ENCODE measurements around the gene KRT25.
"Not testable (repeated sequence)": the region's sequence is repeated elsewhere in the genome, so short reads cannot be mapped to it uniquely, and the experiment has no call there.

KRT25 gene

GRCh38 chr17:40751065-40751464 is 4.1 kb downstream of the KRT25 start:
- no peak for DNase-seq

DNA sequence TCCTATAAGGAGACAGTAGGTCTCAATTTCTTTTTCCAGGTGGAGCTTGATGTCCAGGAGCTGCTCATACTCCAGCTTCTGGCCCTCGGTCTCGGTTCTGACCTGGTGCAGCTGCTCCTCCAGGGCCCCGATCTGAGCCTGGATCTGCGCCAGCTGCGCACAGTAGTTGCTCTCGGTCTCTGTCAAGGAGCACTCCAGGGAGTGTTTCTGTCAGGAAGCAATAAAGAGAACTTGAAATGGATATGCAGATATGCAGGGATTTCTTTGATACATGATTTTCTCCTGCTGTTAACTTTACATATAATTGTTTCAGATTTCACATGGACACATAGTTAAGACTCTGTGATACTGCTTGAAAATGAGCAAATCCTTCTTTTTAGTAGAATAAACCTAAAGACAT is 4.7 kb downstream of the KRT25 start:
- DNase-seq, result no peak

DNA sequence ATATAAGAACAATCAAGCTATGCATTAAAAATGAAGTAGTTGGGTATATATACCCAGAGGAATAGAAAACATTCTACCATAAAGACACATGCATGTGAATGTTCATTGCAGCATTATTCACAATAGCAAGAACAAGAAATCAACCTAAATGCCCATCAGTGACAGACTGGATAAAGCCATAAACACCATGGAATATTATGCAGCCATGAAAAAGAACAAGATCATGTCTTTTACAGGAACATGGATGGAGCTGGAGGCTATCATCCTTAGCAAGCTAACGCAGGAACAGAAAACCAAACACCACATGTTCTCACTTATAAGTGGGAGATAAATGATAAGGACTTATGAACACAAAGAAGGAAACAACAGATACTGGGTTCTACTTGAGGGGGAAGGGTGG is 6.5 kb downstream of the KRT25 start:
- DNase-seq, result not testable (repeated sequence)

DNA sequence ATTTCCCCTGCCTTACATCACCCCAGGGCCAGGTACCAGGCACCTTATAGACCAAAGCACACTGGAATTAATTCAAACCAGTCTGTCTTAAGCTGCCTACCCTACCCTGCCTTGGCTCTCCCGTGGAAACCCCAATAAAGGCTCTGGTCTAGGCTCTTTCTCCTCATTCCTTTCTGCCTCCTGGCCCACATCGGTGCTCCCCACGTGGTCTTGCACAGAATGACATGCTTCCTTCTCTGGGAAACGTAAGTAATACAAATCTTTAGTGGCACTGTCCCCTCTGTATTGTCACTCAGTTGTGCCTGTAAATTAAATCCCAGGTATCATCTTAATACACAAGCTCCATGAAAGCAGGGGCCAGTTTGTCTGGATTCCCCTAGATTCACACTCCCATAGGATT is 16.6 kb downstream of the KRT25 start:
- DNase-seq, result no peak

DNA sequence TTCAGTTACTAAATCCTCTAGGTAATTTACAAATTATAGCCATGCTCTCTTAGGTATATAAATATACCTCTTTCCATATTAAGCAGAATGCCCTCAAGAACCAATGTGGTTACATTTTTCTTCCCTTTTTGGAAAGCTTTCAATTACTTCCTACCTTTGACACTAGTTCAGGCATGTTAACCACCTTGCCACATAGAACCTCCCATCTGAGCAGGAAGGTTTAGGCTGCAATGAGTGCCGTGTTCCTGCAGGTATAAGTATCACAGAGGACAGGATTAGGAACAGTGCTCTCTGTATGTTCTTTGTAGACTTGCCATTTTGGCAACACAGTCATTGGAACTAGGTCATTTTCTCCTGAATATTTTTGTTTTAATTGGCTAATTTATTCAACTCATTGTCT is 20.1 kb downstream of the KRT25 start:
- no peak for DNase-seq

DNA sequence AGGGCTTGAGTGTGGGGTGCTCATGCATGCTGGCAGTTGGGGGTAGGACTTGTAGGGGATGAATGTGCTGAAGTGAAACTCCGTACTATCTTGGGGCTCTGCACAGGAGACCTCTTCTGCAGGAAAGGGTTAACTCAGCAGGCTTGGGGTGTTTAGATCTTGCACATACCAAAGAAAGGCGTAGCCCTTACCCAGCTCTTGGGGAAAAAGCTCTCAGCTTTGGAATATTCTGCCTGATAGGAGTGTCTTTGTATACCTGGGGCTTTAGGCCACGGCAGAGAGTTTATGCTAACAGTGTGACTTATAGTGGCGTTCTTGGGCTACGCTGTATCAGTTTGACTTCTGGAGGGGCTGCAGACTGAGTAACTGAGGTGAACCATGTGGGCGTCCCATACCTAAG is 21.1 kb downstream of the KRT25 start:
- DNase-seq, result no peak

DNA sequence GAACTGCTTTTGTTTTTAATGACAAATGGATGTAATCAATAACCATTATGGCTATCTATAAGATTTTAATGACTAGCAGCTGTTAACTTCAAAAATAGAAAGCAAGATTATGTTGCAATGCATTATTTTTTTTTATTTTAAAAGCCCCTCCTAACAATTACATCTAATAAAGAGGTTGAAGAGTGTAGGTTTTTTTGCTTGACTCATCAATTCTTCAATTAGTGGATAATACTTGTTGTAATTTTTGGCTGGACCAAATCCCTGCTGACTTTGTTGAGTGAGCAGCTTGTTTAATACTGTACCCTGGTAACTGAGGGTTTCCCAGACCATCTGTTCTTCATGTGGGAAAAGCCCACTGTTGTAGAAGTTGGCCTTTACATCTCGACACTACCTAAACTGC is 24.2 kb downstream of the KRT25 start:
- no peak for DNase-seq

GRCh38 chr17:40727447-40728231 is 27.5 kb downstream of the KRT25 start:
- DNase-seq, result no peak

GRCh38 chr17:40726919-40727318 is 28.2 kb downstream of the KRT25 start:
- DNase-seq, result no peak

- DNase-seq, result no peak
Measured at GRCh38 chr17:40724656-40725055, 30.5 kb downstream of the KRT25 start.

GRCh38 chr17:40722241-40722640 is 32.9 kb downstream of the KRT25 start:
- DNase-seq, result no peak

DNA sequence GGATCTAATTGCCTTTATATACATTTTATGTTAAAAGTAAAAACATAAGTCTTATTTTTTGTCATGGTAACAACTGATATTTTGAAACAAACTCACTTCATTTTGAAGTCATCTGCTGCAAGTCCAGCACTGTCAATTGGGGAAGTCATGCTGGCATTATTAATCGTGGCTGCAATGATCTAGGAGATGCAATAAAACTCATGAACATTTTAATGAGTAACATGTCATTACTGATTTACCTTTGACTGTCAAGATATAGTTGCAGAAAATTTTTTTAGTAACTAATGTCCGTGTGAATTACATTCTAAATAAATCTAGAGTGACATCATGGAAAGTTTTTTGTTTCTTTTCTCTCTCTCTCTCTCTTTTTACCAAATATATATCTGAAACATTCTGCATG is 34.2 kb downstream of the KRT25 start:
- DNase-seq, result no peak

GRCh38 chr17:40718930-40719329 is 36.2 kb downstream of the KRT25 start:
- DNase-seq, result no peak

DNA sequence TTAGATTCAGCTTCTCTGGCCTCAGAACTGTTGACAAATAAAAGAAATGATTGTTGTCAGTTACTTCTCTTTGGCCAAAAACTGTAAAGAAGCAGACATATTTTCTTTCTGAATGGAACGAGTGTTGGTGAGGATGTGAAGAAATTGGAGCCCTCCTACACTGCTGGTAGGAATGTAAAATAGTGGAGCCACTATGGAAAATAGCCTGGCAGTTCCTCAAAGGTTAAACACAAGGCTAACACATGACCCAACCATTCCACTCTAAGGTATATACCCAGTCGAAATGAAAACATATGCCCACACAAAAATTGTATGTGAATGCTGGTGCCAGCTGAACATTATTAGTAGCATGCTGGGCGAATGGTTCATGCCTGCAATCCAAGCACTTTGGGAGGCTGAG is 37.4 kb downstream of the KRT25 start:
- DNase-seq, result no peak

DNA sequence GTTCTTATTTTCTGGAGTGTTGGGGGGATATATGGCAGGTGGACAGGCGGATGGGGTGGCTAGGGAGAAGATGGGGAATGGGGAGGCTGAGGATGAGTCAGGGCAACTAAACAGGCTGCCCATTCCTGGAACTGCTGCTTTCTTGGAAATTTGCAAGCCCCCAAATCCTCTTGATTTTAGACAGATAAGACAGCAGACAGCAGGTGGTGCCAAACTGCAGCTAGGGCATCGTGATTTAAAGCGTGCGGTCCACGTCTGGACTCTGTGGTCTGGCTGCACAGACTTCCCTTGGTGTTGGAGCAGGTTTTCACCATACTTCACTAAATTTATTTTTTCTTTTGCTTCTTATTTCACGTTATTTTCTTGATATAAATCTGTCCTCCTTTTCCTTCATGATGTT is 40.7 kb downstream of the KRT25 start:
- DNase-seq, result no peak

DNA sequence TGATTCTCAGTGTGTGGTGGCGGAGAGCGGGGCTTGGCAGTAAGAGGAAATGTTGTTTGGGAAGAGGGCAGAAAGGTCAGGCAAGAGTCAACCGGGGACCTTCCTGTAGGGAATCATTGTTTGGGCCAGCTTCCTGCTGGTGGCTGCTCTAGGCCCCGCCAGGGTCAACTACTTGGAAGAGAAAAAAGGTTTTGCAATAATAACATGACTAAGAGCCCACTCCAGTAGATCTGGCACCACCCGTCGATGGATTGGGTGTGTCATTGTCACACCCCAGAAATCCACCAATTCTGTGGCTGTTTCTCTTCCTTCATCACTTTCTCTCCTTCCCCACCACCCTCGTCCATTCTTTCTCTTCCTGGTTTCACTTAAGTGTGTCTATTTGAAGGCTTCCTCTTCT is 47.4 kb downstream of the KRT25 start:
- no peak for DNase-seq

DNA sequence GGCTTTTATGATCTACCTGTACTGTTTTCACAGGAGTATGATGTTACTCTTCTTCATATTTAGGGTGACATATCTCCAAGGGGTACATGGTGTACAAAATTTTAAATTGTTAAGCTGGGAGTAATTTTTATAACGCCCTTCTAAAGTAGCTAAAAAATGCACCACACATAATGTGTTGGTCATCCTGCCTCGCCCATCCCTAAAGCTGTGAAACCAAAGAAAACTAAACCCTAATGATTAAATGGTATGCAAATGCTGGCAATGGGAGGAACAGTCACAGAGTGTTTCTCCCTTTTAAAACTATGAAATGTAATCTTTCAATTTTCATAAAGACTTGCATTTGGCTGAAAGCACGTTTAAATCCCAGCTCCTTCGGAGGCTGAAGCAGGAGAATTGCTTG is 49.5 kb downstream of the KRT25 start:
- no peak for DNase-seq

- DNase-seq, result no peak
Measured at GRCh38 chr17:40703652-40704051, 51.5 kb downstream of the KRT25 start, which contains the start of gene KRT24. Gene KRT24 (minus strand): TSS chr17:40703752. CDS start chr17:40703693, 59 bp downstream.

- no peak for DNase-seq
Measured at GRCh38 chr17:40702271-40702670, 52.9 kb downstream of the KRT25 start.

GRCh38 chr17:40699853-40700252 is 55.3 kb downstream of the KRT25 start:
- DNase-seq, result no peak

- DNase-seq, result peak; percentile 50
Measured at GRCh38 chr17:40699371-40699770, 55.8 kb downstream of the KRT25 start.
